GM19099 (cell line): ENCODE results near the gene FBXW12.

Source experiments
- POLR2A ChIP-seq: IDR thresholded peaks from 3 replicates; pipeline ENCODE4 v1.6.1; 2011; ENCODE audit warnings: low read depth; ENCODE audit not compliant: insufficient read length; ENCODE audit errors: extremely low read depth

The FBXW12 gene

DNA sequence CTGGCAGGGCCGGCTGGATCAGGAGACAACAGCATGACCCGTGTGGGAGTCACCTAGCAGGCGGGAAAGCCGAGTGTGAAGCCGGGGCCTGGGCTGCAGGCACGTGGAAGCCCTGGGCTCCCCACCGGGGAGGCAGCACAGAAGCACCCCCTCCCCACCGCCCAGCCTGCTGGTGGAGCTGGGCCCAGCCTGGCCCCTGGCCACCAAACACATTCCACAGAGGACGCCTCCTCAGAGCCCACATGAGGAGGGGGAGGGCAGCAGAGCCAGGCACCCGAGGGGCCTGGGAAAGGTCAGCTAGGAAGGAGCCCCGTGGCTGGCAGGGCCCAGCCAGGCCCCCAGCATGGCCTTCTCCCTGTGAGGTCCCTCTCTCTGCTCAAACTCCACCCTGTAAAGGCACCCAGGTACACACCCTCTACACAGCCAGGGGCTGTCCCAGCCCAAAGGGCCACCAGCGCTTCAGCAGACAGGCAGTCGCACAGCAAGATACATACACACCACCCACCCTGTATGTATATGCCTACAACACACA, 53.3 kb downstream of the FBXW12 start:
- TF ChIP-seq POLR2A = no peak

DNA sequence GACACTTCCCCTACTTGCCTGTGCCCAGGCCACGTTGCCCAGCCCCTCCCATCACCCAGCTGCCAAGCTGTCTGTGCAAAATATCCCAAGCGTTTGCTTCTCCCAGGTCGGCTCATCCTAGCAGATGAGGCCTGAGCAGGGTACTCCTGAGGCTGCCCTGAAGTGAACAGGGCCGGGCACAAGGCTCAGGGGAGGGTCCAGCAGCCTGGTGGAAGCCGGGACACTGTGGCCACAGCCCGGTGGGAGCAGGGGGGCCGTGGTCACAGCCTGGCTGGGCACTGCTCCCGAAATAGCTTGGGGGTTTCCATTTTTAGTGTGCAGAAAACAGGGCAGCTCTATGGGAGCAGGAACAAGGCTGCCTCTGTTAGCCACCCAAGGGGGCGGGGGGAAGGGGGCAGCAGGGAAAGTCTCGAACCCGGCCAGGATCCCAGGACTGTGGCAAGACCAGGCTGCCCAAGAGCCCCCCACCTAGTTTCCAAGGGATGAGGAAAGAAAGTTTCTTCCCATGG, 54.4 kb downstream of the FBXW12 start:
- TF ChIP-seq POLR2A = no peak

DNA sequence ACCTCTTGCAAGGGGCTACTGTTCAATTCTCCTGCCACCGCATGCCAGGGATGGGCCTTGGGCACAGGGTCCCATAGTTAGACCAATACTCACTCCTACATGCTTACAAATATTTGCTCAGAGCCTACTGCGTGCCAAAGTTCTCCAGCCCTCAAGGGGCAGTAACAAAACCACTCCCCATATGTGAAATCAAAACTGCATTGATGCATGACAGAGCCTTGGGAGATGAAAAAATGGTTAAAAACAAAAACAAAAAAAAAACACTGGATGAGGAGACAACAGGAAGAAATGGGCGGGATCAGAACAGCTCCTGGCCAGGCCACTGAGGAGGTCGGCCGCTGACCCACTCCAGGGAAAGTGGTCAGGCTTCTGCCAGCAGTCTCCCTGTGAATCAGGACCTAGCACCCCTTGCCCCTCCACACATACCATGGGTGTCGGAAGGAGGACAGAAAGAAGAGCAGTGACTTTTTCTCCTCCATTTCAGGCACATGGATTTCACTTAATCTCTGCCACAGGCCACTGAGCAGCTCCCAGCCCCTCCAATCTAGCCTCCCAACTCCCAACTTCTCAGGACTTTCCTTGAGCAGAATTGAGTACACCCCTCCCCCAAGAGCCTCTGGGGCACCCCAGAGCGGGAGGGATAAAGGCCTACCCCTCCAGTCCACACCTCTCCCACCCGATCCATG, 55.1 kb downstream of the FBXW12 start:
- no peak for TF ChIP-seq POLR2A

DNA sequence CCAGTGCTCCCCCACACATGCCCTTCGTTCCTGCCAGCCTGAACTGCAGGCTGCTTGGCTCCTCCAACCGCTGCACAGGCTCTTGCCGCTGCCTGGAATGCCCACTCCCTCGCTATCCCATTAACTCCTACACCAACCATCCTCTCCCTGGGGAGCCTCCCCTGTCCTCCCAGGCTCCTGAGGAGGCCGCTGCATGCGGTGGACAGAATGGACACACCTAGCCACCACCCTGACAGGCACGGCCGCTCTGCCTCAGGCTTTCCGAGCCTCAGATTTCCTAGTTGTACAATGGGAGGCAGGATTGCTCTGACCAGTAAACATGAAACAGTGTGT, 55.6 kb downstream of the FBXW12 start:
- TF ChIP-seq POLR2A = no peak

DNA sequence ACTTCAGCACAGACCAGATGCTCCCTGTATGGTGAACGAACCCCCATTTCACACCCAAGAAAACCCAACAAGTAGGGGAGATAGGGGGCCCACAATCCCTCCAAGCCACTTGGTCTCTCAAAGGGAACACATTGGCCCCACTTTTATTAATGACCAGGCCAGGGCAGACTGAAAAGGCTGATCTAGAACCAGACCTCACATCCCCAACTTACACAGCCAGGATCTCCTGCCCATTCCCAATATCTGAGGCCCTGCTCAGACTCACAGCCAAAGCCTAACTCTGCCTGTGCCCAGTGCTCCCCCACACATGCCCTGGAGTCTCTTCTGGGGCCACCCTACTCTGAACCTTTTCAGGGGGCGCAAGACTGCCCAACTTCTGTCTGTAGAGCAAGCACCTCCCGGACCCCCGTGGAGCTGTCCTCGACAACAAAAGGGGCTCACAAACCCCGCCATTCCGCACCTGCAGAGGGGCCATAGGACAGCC, 56.1 kb downstream of the FBXW12 start:
- no peak for TF ChIP-seq POLR2A

DNA sequence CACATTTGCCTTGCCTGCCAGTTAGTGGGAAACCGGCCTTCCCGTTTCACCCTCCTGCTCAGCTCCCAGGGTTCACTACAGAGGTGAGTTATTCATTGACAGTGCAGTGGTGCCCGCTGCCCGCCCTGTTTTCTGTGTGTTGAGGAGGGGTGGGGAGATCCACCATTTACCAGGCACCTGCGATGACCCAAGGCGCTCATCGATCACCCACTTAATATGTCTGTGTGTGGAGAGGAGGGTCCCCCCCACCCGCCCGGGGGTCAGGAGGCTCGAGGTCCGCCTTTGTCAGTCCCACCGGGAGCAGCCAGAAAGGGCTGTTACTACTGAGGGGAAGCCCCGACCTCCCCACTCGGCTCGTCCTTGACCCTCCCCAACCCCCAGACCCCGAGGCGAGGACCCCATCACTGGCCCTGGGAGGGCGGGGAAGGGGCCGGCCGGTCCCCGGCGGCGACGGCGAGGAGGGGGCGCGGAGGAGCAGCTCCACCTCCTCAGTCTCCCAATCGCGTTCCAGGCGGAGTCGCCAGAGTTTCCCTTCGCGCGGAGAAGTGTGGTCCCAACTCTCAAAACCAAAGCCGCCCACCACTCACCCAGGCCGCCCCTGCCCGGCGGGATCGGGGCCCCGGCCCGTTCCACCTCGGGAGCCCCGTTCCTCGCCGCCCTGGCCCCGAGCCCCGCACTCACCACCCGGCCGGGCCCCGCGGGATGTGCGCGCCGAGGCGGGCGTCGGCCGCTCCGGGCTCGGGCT, 56.7 kb downstream of the FBXW12 start:
- TF ChIP-seq POLR2A = no peak

DNA sequence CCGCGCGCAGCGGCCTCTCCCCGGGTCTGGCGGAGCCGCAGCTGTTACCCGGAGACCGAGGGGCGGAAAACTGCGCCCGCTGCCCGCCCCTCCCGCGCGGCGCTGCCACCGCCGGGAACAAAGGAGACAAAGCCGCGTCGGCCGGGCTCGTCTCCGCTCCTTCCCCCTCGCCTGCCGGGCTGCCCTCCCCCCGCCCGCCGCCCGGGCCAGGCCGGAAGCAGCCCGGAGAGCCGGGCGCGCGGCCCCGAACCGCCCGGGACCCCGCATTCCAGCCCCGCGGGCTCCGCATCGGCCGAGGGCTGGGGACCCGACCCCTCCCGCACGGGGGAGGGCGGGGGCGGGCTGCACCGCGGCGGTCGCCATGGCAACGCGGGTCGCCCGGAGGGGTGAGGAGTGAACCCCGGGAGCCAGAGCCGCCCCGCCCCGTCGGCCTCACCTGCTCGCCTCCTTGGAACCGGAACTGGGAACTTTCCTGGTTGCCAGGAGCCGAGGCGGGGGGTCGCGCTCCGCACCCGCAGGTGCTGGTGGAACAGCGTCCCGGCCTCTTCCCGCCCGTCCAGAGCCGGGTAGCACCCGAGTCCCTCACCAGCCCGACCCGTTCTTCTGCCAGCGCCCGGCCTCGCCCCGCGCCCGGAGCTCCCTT, 57.4 kb downstream of the FBXW12 start:
- TF ChIP-seq POLR2A = peak; percentile 46

DNA sequence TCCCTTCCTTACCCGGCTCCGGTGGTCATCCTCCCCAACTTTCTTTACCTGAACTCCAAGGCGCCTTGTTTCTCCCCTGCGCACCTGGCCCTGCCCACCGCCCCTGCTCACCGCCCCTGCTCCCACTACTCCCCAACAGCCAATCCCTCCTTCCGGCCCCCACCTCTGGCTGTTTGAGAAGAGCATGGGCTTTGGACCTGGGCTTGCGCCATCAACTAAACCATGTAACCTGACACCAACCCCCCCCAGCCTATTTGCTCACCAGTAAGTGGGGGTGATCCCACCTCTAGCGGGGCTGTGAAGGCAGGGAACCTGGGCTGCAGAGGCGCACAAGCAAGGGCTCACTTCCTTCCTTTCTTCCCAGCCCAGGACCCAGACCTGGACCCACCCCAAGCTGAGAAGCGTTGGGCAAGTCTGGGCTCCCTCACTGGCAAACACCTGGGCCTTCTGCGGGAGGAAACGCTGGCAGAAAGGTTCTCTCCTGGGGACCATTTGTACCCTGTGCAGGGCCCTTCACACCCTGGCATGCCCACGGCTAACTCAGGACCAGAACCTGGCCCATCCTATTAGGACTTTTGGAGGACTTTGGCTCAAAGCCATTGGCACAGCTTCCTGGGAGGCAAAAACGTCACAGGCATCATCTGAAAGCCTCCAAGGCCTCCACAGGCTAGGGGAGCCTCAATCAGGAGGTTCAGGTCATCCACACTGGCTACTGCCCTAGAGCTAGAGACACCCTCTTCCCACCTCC, 58.1 kb downstream of the FBXW12 start, which contains the start of gene PLXNB1:
Gene PLXNB1, minus strand, starts transcription at position 127 of the 748 bp plus-strand sequence. CDS start 5,475 bp downstream, outside the sequence.
- no peak for TF ChIP-seq POLR2A

DNA sequence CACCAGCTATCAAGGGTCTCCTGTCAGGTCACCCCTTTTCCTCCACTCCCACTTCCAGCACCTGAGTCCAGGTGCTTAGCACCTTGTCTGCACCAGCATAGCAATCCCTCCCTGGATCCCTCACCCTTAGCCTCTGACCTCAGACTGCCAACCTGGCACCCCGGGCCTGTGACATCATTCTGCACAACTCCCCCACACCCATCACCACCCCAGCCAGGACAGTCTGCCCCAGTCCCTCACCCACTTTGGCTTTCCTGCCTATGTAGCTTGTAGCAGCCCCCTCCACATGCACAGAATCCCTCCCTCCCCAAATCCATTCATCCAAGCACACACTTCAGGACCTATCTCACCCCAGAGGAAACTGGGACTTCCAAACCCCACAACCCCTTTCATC, 58.7 kb downstream of the FBXW12 start:
- no peak for TF ChIP-seq POLR2A

DNA sequence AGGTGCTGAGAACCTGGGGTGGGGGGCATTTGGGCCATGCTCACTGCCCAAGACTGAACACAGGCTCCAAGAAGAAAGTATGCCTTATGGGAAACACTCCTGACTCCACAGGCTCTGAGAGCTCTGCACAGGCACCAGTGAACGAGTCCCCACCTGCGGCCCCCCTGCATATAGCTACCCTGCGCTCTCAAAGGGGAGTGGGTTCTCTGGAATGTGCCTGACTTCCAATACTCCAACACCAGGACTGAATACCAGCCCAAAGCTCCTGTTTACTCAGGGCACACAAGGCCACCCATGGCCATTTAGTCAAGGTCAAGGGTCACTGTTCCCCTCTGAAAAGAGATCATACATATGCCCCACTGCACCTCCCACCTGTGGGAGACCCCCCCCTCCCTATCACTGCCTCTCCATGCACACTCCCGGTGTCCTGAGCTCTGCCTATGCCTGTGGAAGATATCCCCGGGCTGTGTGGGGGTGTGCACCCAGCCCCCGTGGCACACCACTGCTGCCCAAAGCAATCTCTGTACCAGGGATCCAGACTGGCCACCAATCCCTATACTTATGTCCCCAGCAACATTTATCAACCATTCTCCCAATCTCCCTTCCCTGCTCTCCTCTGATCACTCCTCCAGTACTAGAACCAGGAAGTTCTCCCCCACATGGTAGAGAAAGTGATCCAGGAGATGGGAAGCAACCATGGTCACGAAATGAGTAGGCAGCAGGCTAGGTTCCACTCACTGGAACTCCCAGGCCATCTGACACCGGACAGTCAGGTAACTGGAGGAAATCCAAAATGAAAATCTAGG, 59.4 kb downstream of the FBXW12 start:
- TF ChIP-seq POLR2A = no peak

DNA sequence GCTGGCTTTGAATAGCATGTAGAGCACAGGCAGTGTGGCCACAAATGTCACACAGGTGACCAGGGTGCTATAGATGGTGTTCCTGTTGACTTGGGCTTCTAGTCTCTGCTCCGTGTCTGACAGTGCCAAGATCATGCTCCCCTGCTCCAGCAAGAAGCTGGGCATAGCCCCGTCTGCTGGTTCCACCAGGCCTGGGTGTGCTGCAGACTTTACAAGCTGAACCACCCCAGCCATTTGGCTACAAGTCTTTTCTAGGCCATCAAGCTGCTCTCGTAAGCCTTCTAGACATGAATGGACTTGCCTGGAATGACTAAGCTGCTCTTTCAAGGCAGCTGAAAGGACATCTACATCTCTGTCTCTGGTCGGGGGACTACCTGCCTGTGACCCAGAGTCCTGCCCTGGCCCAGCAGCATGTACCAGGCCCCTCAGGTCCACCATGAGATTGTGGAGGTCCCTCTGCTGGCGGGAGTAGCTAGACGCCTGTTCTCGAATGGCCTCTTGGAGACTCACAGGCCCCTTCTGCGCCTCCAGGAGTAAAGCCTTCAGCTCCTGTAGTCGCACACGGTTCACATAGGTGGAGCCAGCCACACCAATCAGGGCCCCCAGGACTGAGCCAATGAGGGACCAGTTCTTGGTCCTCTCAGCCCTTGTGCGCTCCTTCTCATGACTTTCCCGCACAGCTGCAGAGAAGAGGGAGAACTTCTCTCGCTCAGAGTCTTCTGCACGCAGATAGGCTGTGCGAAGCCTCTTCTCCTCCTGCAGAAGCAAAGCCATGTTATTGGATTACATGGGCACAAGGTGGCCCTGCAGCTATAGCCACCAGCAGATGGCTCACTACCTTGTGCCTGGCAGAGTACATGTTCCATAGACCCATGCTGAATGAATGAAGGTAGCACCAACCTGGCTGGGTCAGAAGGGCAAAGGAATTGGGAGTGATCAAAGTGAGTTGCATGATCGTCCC, 60.7 kb downstream of the FBXW12 start:
- TF ChIP-seq POLR2A = no peak

DNA sequence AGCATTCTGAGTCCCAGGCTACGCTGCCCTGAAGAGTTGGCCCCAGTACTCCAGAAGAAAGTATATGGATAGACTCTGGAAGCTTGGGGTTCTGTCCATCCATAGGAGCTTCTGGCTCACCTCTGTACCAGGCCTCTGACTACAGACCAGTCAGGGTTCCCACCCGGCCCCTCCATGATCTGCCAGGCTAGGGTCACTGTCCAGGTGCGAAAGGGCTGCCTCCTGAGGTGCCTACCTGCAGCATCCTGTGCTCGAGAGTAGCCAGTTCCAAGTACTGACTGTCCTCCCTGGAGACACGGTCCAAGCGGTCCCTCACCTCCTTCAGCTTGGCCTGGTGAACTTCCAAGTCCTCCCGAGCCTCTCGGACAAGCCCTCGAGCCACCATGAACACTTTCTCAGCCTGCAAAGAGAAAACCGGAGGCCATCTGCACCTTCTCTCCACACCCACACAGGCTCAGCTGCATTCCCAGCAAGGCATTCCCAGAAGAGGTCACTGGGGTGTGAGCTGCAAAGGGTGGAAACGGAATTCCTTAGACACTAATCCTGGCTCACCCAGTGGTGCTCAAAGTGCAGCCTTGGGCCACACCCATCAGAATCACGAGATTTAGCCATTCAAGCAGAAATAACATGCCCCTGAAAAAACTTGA, 61.6 kb downstream of the FBXW12 start:
- no peak for TF ChIP-seq POLR2A

DNA sequence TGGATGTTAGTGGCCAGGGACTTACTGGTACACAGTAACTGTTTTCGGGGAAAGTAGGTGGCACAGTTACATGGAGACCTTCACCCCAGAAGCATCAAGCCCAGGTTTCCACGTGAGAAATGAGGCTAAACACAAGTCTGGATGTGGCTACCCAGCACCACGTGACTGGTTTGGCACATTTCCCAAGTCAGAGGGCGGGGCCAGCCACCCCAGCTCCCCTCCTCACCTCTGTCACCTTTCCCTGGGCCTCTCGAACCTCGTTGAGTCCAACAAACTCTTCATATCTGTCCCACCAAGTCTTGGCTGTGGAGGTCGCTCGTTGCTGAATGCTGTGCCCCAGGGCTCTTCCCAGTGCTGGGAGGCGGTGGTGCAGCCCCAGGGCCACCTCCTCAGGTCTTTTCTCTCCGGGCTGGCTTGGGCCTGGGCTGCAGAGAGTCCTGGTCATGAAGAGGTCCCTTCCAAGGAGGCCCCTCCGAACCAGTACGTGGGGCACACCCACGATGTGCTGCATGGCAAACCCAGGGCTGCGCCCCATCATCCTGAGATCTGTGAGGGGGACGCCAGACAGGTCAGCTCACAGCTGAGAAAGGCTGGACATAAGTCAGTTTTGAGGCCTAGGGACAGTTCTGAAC, 62.7 kb downstream of the FBXW12 start:
- TF ChIP-seq POLR2A = no peak
